CD4-positive, alpha-beta T cell (primary cell): Measurements from ENCODE around the gene MAP3K20. TPM values are rescaled to one million over a fixed set of nuclear protein-coding genes. Genes with fewer than 3 reads are reported as not detected.
A peak's percentile ranks its signal among the peaks of the same experiment; 100 is the strongest.

Source experiments
- ATAC-seq: fragments of 200-7000 bp; cut with Tn5 transposase; one replicate; pipeline ENCODE4 v1.10.0; 2022; ENCODE audit warnings: mild to moderate bottlenecking; ENCODE audit not compliant: poor library complexity
- CTCF ChIA-PET: fragments of 350-600 bp; sonication (Branson Sonifier 250); formaldehyde crosslinking; loops from one replicate; lab custom pipeline; 2021; ENCODE audit warnings: antibody characterized with exemption, inconsistent platforms; lab: Charles Lee
- POLR2A ChIA-PET: fragments of 350-600 bp; sonication (Branson Sonifier 250); formaldehyde crosslinking; loops from one replicate; lab custom pipeline; 2021; ENCODE audit warnings: antibody characterized with exemption, inconsistent platforms; lab: Charles Lee
- DNase-seq, 14 experiments: peaks; one replicate each; pipeline ENCODE4 v3.0.0-alpha.2; 2013 to 2020; ENCODE audit warnings: mixed read lengths in 2 of 14
- H3K27ac ChIP-seq, 2 donors: one replicate each; pipeline versions ENCODE4 v1.5.1 to v1.7.0; 2013; ENCODE audit warnings: low read length in 2 of 2, low read depth in 1 of 2, mild to moderate bottlenecking in 1 of 2
- H3K27me3 ChIP-seq, 2 experiments: 1 replicate in 1 of 2; 2 replicates in 1 of 2; pipeline versions ENCODE4 v1.6.1 to v1.7.0; 2013; ENCODE audit warnings: low read length in 2 of 2, control low read depth in 1 of 2, mild to moderate bottlenecking in 1 of 2, moderate library complexity in 1 of 2; ENCODE audit not compliant: insufficient read depth in 2 of 2, control insufficient read depth in 1 of 2
- H3K36me3 ChIP-seq: one replicate; pipeline ENCODE4 v1.6.1; 2013; ENCODE audit warnings: low read length, control low read depth; ENCODE audit not compliant: insufficient read depth
- H3K4me1 ChIP-seq: one replicate; pipeline ENCODE4 v1.6.1; 2013; ENCODE audit warnings: low read length, control low read depth; ENCODE audit not compliant: insufficient read depth
- H3K4me3 ChIP-seq: one replicate; pipeline ENCODE4 v1.5.1; 2013; ENCODE audit warnings: mild to moderate bottlenecking, low read length, moderate library complexity
- H3K9me3 ChIP-seq, 2 experiments: 1 replicate in 1 of 2; 2 replicates in 1 of 2; pipeline versions ENCODE4 v1.6.1 to v1.7.0; 2013; ENCODE audit warnings: low read length in 2 of 2, mild to moderate bottlenecking in 2 of 2, control low read depth in 1 of 2, moderate library complexity in 1 of 2; ENCODE audit not compliant: control insufficient read depth in 1 of 2, insufficient read depth in 1 of 2
- H3K27ac Mint-ChIP-seq: one replicate; pipeline ENCODE4 v1.8.0; 2020; ENCODE audit warnings: mixed read lengths
- H3K27me3 Mint-ChIP-seq: one replicate; pipeline ENCODE4 v1.8.0; 2021; ENCODE audit warnings: mixed read lengths
- H3K36me3 Mint-ChIP-seq: one replicate; pipeline ENCODE4 v1.8.0; 2021; ENCODE audit warnings: low read depth, mixed read lengths
- H3K4me1 Mint-ChIP-seq: one replicate; pipeline ENCODE4 v1.8.0; 2021; ENCODE audit warnings: low read depth, mixed read lengths
- H3K4me3 Mint-ChIP-seq: one replicate; pipeline ENCODE4 v1.8.0; 2020; ENCODE audit warnings: mild to moderate bottlenecking, mixed read lengths
- H3K9me3 Mint-ChIP-seq: one replicate; pipeline ENCODE4 v1.8.0; 2020; ENCODE audit warnings: mixed read lengths
- intact Hi-C, 2 experiments: fragments of 100-400 bp; cut with DNase I in 1 of 2; cut with micrococcal nuclease in 1 of 2; formaldehyde crosslinking; loops; one replicate each; pipeline versions ENCODE4 v1.15.1 to v1.9.0; 2023 to 2025; cut with DNase I, micrococcal nuclease
- total RNA-seq, 174 experiments: library from RNA in 2 of 174; stranded (reverse) in 2 of 174; gene quantifications; one replicate each; pipeline ENCODE4 v1.2.3 and lab custom pipeline; 2021 to 2026
- TF ChIP-seq, protein P1 (sequence below): fragments of 200-600 bp; IDR thresholded peaks from one replicate; pipeline ENCODE4 v1.8.0; 2022; ENCODE audit warnings: antibody characterized with exemption, mild to moderate bottlenecking

MAP3K20 gene
- total RNA-seq, 2 experiments from 2014 or later = 0.36 to 0.39 TPM

DNA sequence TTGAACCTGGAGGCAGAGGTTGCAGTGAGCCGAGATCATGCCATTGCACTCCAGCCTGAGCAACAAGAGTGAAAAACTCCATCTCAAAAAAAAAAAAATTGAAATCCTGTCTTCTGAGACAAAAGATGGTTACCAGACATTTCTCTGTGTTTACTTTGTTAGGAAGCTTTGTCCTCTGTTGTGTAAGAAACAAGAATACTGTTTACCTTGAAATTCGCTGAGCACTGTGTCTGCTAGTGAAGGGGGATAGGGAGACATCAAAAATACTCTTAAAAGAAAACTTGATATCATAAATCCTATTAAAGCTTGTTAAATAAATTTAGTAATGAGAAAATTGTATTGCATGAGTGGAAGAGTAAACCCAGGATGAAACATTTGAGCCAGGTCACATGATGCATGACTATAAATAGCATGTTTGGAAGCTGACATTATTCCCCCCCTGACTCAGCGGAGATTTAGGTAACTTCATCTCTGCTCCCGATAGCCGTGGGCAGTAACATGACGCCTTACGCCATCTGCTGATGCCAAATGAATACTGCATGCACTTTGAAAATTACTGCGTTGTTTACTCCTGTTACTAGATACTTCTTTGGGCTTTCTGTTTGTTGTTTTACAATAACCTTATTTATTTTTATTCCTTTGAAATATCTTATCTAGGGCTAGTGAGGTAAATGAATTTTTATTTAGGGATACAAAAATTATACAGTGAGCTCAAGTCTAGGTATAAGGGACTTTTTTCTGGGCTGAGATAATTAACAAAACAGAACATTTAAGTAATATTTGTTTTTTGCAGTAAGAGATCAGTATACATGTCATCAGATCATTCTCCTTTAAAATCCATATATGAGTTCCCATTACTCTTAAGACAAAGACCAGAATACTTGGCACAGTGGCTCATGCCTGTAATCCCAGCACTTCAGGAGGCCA, 134.9 kb downstream of the MAP3K20 start:
- DNase-seq = peak in 13 of 14 experiments; percentile 6 to 77 (median 16)
- no peak overlapping the region for H3K27ac ChIP-seq
- H3K9me3 ChIP-seq = no peaks in the 10 kb centered on the region
- no peaks in the 10 kb centered on the region for H3K36me3 ChIP-seq
- intact Hi-C loops = loop anchor here (1.0 to 2.0 kb wide), 4 partner anchors 183 to 404 kb away; no protein-coding TSS in a partner anchor
- no peak overlapping the region for H3K4me3 Mint-ChIP-seq
- no peak overlapping the region for H3K27ac Mint-ChIP-seq
- TF ChIP-seq, protein P1, sequence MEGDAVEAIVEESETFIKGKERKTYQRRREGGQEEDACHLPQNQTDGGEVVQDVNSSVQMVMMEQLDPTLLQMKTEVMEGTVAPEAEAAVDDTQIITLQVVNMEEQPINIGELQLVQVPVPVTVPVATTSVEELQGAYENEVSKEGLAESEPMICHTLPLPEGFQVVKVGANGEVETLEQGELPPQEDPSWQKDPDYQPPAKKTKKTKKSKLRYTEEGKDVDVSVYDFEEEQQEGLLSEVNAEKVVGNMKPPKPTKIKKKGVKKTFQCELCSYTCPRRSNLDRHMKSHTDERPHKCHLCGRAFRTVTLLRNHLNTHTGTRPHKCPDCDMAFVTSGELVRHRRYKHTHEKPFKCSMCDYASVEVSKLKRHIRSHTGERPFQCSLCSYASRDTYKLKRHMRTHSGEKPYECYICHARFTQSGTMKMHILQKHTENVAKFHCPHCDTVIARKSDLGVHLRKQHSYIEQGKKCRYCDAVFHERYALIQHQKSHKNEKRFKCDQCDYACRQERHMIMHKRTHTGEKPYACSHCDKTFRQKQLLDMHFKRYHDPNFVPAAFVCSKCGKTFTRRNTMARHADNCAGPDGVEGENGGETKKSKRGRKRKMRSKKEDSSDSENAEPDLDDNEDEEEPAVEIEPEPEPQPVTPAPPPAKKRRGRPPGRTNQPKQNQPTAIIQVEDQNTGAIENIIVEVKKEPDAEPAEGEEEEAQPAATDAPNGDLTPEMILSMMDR = peak; percentile 78
- H3K27me3 Mint-ChIP-seq = no peaks in the 10 kb centered on the region
- no peak overlapping the region for H3K4me3 ChIP-seq
- ChIA-PET POLR2A (interaction anchor here (0.7 kb wide), 2 partner anchors 9 to 76 kb away, joined by 3 to 4 read pairs; no protein-coding TSS in a partner anchor), CTCF (interaction anchor here (1.9 to 3.0 kb wide), 2 partner anchors 182 to 183 kb away, joined by 6 to 18 read pairs; no protein-coding TSS in a partner anchor)
- no peaks in the 10 kb centered on the region for H3K4me1 Mint-ChIP-seq
- peak; percentile 79 for ATAC-seq
- H3K27me3 ChIP-seq = no peaks in the 10 kb centered on the region
- no peaks in the 10 kb centered on the region for H3K9me3 Mint-ChIP-seq
- no peaks in the 10 kb centered on the region for H3K4me1 ChIP-seq
- no peaks in the 10 kb centered on the region for H3K36me3 Mint-ChIP-seq

DNA sequence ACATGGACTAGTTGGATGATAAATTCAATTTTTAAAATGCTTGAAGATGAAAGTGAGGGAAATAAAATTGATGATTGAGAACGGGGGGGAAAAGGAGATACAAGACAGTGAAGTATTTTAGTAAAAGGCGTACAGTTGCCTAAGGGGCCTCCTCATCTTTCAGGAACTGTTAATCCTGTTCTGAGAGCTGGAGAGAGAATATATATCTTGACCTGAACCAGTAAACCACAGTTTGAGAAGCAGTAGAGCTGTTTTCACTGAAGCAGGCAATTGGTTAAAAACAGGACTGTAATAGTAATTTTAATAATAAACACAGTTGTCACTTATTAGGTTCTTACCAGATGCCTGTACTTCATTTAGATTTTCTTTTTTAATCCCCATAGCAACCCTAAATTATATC, 137.5 kb downstream of the MAP3K20 start:
- no peaks in the 10 kb centered on the region for H3K36me3 Mint-ChIP-seq
- no peaks in the 10 kb centered on the region for H3K9me3 Mint-ChIP-seq
- H3K4me1 Mint-ChIP-seq = no peaks in the 10 kb centered on the region
- intact Hi-C loops = no loop called here
- Histone ChIP-seq H3K4me3 (no peak overlapping the region), H3K27ac (no peak overlapping the region), H3K36me3 (no peaks in the 10 kb centered on the region), H3K9me3 (no peaks in the 10 kb centered on the region), H3K4me1 (no peaks in the 10 kb centered on the region), H3K27me3 (no peaks in the 10 kb centered on the region)
- no peak for DNase-seq
- ChIA-PET POLR2A (no interaction called here), CTCF (no interaction called here)
- no peak overlapping the region for H3K27ac Mint-ChIP-seq
- TF ChIP-seq, protein P1 = no peak
- no peak for ATAC-seq
- H3K27me3 Mint-ChIP-seq = no peaks in the 10 kb centered on the region
- H3K4me3 Mint-ChIP-seq = no peak overlapping the region

DNA sequence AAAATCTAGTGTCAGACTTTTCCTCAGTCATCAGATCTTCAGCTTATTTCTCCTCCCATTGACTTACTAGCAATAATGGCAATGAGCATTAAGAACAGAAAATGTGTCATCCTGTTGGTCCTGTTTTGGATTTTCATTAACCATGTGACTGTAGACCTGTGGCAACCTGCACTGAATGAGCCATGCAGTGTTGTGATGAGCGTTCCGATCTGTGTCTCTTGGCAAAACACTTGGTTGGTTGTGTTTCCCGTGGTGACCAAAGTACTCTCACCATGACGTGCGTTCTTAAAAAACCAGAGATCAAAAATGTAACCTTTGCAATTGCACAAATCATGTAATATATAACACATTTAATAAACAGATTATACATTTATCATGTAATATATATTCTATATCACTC, 138.6 kb downstream of the MAP3K20 start:
- Mint-ChIP-seq H3K36me3 (no peaks in the 10 kb centered on the region), H3K27me3 (no peaks in the 10 kb centered on the region), H3K4me3 (no peak overlapping the region), H3K9me3 (no peaks in the 10 kb centered on the region), H3K27ac (no peak overlapping the region), H3K4me1 (peaks cover 5% of the 10 kb centered on the region)
- Histone ChIP-seq H3K4me3 (no peak overlapping the region), H3K27ac (no peak overlapping the region), H3K9me3 (no peaks in the 10 kb centered on the region), H3K27me3 (no peaks in the 10 kb centered on the region), H3K4me1 (no peaks in the 10 kb centered on the region), H3K36me3 (no peaks in the 10 kb centered on the region)
- CTCF ChIA-PET = no interaction called here
- POLR2A ChIA-PET = no interaction called here
- TF ChIP-seq, protein P1 = no peak
- DNase-seq (no peak), ATAC-seq (no peak)
- intact Hi-C loops = no loop called here
